ENCODE data around the gene SMIM41.

SMIM41 gene

DNA sequence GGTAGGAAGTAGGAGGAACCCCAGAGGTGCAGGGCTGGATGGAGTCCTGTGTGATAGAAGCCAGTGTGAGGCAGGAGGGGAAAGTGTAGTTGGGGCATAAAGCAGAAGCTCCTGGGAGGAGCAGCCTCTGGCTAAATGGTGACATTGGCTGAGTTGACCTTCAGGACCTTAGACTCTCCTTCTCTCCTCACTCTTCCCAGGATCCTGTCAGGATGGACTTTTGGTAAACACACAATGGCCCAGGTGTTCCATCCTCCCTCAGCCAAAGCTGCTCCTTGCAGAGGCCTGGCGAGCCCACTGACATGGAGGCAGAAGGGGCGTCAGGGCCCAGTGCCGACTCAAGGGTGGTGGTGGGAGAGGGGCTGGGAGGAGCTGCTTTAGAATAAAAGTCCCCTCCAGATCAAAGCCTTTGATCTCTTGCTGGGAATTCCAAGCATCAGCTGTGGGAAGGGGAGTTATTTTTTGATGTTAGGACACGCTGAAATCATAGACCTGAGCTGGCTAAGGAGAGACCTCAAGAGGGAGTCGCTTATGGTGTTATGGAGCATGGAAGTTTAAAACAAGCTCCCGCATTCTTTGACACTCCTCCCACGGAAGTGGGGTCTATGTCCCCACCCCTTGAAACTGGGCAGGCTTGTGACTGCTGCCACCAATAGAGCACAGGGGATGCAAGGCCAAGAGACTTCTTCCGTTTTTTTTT is 44.1 kb downstream of the SMIM41 start:
- no peak for FAIRE-seq

DNA sequence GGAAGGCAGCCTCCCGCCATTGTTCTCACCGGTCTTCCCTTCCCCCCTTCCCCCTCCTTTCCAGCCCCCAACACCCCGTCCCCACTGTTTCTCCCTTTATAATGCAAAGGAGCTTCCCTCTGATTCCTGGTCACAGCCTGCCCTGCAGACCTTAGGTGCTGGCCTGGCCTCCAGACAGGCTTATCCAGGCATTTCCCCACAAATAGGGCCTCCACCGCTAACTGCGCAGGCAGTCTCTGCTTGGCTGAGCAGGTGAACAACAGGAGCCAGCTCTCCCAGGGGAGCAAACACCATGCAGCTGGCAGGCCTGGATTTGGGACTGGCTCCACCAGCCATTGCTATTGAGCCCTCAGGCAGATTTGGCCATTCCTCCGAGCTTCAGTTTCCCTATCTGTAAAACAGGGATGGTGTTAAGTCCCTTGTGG is 46.0 kb downstream of the SMIM41 start:
- FAIRE-seq = no peak

DNA sequence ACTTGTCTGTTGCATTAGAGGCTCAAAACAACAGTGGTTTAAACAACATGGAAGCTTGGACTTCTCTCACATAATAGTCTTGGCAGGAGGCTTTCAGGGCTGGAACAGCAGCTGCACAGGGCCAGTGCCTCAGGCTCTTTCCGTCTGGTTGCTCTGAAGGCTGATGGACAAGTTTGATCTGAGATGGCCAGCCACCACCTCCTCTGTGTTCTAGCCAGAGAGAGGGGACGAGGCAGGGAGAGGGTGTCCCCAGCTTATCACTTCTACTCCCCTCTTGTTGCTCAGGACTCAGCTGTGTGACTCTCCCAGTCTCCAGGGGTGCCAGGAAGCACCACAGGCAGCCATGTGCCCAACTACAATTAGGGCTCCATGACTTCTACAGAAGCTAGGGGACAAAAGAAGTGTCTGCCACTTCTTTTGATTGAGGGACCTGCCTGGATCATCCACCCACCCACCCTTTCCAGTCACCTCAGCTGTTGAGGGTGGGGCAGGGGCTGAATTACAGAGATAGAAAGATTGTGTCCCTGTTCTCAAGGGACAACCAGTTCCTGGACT is 46.6 kb downstream of the SMIM41 start:
- no peak for FAIRE-seq

DNA sequence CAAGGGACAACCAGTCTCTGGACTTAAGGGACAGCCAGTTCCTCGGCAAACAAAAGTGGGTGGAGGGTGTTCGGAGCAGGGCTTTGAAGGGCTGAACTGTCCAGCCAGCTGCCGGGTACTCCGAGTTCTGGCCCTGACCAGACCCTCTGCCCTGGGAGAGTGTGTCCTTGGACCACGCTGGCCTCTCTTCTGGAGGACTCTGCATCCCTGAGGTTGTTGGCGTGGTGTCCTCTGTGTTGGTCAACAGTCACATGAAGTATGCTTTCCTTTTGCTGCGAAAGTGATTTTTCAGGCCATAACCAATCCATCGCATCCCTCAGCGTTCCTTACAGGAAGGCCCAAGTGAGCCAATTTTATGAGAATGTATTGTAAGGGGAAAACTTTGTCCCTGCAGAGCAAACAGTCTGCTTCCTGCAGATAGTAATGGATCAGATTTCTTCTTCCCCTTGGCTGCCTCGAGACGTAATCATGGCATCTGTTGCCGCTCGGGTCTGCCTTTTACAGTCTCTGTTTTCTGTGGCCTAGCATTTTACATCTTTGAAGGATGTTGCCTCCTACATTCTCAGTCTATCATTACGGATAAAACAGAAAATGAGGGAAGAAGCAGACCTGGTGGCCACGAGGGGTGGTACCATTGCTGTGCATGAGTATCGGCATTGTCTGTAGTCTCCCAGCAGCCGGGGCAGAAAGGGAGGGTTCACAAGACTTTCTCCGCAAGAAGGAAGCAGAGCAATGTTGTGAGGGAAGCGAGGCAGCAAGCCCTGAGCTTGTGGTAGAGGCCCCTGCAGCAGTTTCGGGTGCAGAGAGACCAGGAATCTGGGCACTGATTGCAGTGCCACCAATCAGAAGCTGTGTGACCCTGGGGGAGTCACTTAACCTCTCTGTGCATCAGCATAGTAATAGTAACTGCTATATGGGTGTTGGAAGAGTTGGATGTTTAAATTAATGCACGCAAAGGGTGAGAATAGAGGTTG is 47.4 kb downstream of the SMIM41 start:
- no peak for FAIRE-seq

GRCh38 chr12:52127683-52128450 is 48.4 kb downstream of the SMIM41 start:
- FAIRE-seq = no peak

- no peak for FAIRE-seq
Measured at GRCh38 chr12:52130711-52131110, 51.2 kb downstream of the SMIM41 start.

- FAIRE-seq = no peak
Measured at GRCh38 chr12:52132754-52133161, 53.3 kb downstream of the SMIM41 start.

DNA sequence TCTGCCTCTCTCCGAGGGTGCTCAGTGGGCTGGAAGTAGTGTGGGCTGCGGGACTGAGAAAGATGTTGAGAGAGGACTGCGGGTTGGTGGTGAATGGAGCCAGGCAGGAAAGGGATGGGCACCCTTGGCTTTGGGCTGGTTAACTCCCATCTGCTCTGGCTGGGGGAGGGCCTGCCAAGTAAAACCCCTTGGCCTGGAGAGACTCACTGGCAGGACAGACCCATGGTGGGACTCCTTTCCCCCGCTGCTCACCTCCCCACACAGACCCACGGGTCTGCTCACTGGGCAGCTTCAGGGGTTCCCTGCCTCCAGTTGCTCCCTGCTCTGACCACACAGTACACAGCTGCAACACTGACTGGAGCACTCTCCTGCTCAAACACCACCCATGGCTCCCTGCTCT is 58.2 kb downstream of the SMIM41 start:
- no peak for FAIRE-seq

GRCh38 chr12:52139147-52139546 is 59.6 kb downstream of the SMIM41 start:
- FAIRE-seq = no peak

DNA sequence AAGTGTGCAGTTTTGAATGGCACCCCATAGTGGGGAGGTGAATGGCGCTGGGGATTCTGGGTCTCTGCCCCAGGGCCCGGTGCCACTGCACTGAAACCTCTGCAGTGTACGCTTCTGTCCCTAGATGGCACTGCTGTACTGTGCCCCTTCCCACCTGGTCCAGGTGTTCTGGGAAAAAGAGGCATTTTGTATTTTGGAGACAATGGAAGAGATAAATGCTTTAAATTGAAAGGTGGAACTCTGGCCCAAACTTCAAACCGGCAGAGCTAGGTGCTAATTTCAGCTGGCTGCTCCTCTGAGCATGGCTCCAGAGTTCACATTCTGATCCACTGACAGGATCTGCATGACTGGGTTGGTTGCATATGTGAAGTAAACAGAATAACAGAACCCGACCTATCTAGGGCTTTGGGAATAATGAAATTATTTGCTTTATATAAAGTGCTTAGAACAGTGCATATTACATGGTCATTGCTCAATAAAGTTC is 60.1 kb downstream of the SMIM41 start:
- FAIRE-seq = no peak

- FAIRE-seq = no peak
Measured at GRCh38 chr12:52141306-52141705, 61.8 kb downstream of the SMIM41 start.

DNA sequence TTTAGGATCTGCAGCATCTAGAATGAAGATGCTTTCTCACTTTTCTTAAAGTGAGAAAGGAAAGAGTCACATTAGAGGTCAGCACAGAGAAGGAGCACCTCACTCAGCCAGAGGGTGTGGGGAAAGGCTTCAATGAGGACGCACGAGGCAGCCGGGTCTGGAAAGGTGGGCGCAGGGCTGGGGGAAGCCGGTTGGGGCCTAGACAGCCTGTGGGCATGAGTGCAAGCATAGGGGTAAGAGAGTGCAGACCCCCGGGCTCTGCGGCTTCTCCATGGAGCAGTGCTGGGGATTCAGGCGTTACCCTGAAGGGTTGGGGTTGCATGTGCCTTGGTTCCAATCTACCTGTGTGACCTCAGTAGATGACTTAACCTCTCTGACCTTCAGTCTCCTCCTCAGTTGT is 62.4 kb downstream of the SMIM41 start:
- FAIRE-seq = no peak

DNA sequence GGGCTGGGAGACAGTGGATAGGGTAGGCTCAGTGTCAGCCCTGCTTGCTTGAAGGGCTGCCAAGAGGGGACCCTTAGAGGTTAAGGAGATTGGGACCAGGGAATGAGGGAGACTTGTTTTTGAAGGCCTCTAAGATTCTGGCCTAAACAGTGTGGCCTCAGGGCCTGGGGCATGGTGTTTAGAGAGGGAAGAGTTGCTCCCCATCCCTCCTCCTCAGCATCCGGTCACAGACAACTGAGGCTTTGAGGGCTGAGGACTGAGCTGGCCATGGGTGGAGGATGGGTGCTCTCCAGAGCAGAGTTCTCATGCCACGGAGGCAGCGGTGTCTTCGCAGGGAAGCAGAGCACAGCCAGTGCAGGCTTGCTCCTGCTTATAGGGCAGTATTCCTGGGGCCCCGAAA is 62.9 kb downstream of the SMIM41 start:
- no peak for FAIRE-seq

GRCh38 chr12:52144512-52145227 is 65.2 kb downstream of the SMIM41 start:
- FAIRE-seq = no peak

- no peak for FAIRE-seq
Measured at GRCh38 chr12:52145228-52146088, 66.0 kb downstream of the SMIM41 start.

GRCh38 chr12:52146089-52146821 is 66.8 kb downstream of the SMIM41 start:
- FAIRE-seq = no peak

DNA sequence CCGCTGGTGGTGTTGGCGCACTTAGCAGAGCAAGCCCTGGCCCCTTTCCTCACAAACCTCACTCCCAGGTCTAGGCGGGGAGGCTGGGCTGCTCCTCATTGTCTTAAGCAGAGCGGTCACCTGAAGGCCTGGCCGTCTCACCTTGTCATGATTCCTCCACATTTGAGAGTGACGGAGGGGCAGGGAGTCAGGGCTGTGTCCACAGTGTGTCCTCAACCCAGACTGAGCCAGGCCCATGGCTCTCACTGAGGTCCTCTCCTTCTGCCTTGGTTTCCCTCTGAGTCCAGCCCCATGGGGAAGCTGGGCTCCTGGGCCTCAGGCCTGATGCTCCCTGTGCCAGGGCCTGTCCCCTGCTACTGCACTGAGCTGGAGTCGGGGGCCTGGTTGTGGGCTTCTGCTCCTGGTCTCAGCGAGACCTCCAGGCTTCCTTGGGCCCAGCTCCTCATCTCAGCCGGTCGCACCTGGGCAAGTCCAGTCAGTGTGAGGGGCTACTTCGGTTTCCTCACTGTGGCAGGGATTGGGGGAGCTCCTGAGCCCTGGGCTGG is 67.4 kb downstream of the SMIM41 start:
- FAIRE-seq = no peak

- no peak for FAIRE-seq
Measured at GRCh38 chr12:52147367-52147963, 68.0 kb downstream of the SMIM41 start.

DNA sequence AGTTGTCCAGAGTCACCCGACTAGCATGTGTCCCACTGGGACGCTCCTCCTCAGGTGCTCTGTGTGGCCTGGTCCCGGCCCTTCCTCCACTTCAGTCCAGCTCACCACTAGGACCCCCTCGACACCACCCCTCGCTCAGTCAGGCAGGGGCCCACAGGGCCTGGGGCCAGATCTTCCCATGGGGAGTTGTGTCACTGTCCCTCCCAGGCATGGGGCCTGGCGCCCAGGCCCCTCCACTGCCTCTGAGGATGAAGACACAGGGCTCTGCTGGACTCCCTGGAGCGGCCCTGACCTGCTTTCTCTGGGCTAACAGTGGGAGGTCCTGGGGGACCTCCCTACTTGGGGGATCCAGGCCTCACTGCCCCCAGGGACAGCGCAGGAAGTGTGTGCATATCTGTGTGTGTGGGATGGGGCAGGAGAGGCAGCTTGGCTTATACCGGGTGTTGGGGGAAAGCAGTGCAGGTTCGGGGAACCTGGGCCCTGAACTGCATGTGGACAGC is 68.5 kb downstream of the SMIM41 start:
- FAIRE-seq = no peak
